Effector memory CD4-positive, alpha-beta T cell (primary cell): Measurements from ENCODE around the gene CEP41.
A peak's percentile ranks its signal among the peaks of the same experiment; 100 is the strongest.

Experiments
- DNase-seq, 3 donors: peaks; one replicate each; pipeline ENCODE4 v3.0.0-alpha.2; 2020
- H3K27ac ChIP-seq: 2 replicates; pipeline ENCODE4 v1.7.0; 2013; ENCODE audit warnings: mild to moderate bottlenecking, low read length, moderate library complexity; ENCODE audit not compliant: insufficient read depth, poor library complexity, severe bottlenecking
- H3K27me3 ChIP-seq: replicated peaks from 2 replicates; pipeline ENCODE4 v1.7.0; 2013; ENCODE audit warnings: mild to moderate bottlenecking, low read length; ENCODE audit not compliant: insufficient read depth, control insufficient read depth, poor library complexity, severe bottlenecking
- H3K36me3 ChIP-seq: 2 replicates; pipeline ENCODE4 v1.7.0; 2013; ENCODE audit warnings: mild to moderate bottlenecking, low read length, moderate library complexity; ENCODE audit not compliant: control insufficient read depth, insufficient read depth
- H3K4me1 ChIP-seq: 2 replicates; pipeline ENCODE4 v1.7.0; 2013; ENCODE audit warnings: low read length, mild to moderate bottlenecking; ENCODE audit not compliant: control insufficient read depth, insufficient read depth, poor library complexity, severe bottlenecking
- H3K4me3 ChIP-seq: 2 replicates; pipeline ENCODE4 v1.7.0; 2013; ENCODE audit warnings: low read length, low read depth, mild to moderate bottlenecking; ENCODE audit not compliant: insufficient read depth, poor library complexity, severe bottlenecking
- H3K9me3 ChIP-seq: 2 replicates; pipeline ENCODE4 v1.7.0; 2013; ENCODE audit warnings: mild to moderate bottlenecking, low read length, moderate library complexity; ENCODE audit not compliant: control insufficient read depth
- total RNA-seq, 3 donors: gene quantifications; one replicate each; lab custom pipeline; 2026; lab: John Stamatoyannopoulos, UW

CEP41 gene
- 3.6 to 8.7 (median 3.8) reads per million in 3 donors for total RNA-seq

DNA sequence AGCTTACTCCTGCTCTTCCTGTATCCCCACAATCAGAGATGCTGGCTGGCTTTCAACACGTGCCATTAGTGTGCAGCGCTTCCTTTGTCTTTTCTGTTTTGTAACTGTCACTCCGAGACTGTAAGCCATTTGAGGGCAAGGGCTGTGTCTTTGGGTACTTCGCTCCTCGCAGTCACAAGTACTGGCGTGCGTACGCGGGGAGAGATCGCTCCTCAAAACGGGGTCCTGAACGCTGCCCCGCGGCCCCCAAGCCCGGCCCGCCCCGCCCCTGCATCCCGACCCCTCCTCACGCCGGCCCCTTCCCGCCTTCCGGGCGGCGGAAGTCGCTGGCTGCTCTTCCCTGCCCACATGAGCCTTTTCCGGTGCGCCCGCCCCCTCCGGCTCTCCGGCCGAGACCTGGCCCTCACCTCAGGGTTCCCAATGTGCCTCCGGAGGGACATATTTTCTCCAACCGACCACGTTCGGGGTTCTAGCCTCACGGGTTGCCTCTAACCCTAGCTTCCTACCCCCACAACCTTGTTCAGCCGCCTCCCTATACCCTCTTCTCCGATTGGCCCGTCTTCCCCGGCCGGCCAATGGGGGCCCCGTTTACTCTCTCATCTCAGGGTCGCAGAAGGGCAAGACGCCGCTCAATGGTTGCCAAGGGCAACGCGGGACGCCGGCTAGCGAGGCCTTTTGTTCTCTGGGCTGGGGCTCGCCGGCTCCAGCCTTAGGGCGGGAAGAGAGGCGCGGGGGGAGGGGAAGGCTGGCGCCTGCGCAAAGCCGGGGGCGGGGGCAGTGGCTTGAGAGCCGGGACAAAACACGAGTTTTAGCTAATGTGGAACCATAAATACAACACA lies at the start of gene CEP41:
Gene CEP41, minus strand, starts transcription at position 490 of the 839 bp plus-strand sequence. Its CDS starts 50 bp downstream, at position 440.
- peak within 1 kb of the TSS; percentile 90 for H3K4me3 ChIP-seq
- H3K27me3 ChIP-seq = no peaks in the 10 kb centered on the region
- no peaks in the 10 kb centered on the region for H3K36me3 ChIP-seq
- H3K4me1 ChIP-seq = peaks cover 3% of the 10 kb centered on the region
- DNase-seq = peak; percentile 76 to 84 (median 78)
- H3K9me3 ChIP-seq = no peaks in the 10 kb centered on the region
- peak within 1 kb of the TSS; percentile 64 for H3K27ac ChIP-seq

DNA sequence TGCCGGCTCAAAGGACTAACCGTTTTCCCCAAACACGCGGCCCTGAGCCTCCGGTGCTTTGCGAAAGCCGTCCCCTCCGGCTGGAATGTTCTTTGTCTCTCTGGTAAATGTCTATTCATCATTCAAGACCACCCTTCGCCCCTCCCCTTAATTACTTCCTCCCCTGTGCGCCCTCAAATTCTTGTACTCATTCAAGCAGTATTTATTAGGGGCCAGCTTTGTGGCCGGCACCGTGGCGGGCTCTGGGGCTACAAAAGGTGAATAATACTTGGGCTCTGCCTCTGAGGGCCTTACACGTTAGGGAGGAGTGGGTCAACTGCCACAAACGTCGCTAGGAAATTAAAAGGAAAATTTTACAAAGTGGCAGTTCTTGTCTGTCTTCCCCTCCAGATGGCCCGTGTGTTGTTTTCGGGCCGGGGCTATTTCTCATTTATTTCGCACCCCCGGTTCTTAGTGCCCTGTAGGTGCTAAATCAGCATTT lies 49.5 kb upstream of the CEP41 start:
- no peak overlapping the region for H3K27ac ChIP-seq
- H3K27me3 ChIP-seq = peaks cover 6% of the 10 kb centered on the region
- no peaks in the 10 kb centered on the region for H3K9me3 ChIP-seq
- H3K4me1 ChIP-seq = peaks cover 14% of the 10 kb centered on the region
- no peak for DNase-seq
- no peak overlapping the region for H3K4me3 ChIP-seq
- no peaks in the 10 kb centered on the region for H3K36me3 ChIP-seq

DNA sequence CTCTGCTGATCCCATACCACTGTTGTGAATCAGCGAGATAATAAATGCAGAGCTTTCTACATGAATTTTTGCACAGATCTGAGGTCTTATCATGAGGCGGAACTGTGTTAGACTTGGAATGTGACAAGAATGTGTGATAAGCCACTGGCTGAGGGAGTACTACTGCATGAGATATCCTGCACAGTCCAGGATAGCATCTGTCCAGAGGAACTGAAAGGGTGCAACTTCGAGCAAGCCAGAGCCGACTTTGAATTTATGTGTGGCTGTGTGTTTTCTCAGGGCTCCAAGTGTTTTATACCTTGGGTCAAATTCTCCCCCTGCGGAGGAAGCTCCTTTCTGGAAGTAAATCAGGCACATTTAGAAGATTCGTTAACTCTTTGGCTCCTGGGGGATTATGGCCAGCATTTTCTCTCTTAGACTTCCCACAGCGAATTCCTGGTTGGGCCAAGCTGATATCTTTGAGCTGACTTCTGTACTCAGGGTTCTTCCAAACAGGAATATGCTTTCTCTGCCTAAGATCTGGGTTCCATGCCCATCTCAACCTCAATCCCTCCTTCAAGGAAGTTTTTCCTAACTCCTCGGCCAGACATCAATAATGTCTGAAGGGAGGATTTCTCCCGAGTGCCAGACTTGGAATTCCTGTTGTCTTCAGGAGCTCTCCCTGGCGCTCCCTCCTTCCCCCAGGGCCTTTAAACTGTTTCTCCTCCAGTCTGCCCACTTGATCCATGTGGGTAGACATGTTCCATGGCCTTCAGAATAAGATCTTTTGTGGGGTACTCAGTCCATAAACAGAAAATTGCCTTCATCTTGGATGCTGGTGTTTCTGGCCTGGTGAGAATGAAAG lies 48.5 kb upstream of the CEP41 start:
- Histone ChIP-seq H3K36me3 (no peaks in the 10 kb centered on the region), H3K4me1 (peaks cover 14% of the 10 kb centered on the region), H3K9me3 (no peaks in the 10 kb centered on the region), H3K27me3 (peaks cover 6% of the 10 kb centered on the region), H3K4me3 (no peak overlapping the region), H3K27ac (no peak overlapping the region)
- DNase-seq = no peak

GRCh38 chr7:130488392-130489139 lies 47.8 kb upstream of the CEP41 start:
- no peak overlapping the region for H3K4me3 ChIP-seq
- H3K9me3 ChIP-seq = no peaks in the 10 kb centered on the region
- peaks cover 14% of the 10 kb centered on the region for H3K4me1 ChIP-seq
- DNase-seq = no peak
- peaks cover 6% of the 10 kb centered on the region for H3K27me3 ChIP-seq
- H3K36me3 ChIP-seq = no peaks in the 10 kb centered on the region
- no peak overlapping the region for H3K27ac ChIP-seq

DNA sequence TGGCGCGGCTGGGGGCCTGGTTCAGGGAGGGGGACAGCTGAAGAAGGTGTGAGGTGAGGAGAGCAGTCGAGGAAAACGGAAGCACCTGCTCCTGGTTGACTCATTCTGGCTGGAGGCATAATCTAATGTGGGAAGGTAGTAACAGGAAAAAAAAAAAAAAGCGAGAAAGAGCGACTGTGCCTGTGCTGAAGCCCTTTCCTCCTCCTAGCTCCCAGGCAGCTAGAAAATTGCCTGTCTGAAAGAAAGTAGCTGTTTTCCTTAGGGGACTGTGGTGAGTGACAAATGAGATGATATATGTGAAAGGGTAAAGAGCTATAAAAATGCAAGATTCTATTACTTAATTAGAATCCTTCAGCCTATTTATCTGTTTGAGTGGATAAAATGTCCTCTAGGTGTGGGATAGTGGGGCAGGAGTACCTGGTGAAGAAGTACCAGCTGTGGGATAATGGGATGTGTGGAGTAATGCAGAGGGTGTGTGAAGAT lies 46.2 kb upstream of the CEP41 start:
- peaks cover 6% of the 10 kb centered on the region for H3K27me3 ChIP-seq
- no peak overlapping the region for H3K27ac ChIP-seq
- H3K4me3 ChIP-seq = peak overlapping the region; percentile 55
- peaks cover 9% of the 10 kb centered on the region for H3K4me1 ChIP-seq
- no peak for DNase-seq
- no peaks in the 10 kb centered on the region for H3K9me3 ChIP-seq
- H3K36me3 ChIP-seq = no peaks in the 10 kb centered on the region

DNA sequence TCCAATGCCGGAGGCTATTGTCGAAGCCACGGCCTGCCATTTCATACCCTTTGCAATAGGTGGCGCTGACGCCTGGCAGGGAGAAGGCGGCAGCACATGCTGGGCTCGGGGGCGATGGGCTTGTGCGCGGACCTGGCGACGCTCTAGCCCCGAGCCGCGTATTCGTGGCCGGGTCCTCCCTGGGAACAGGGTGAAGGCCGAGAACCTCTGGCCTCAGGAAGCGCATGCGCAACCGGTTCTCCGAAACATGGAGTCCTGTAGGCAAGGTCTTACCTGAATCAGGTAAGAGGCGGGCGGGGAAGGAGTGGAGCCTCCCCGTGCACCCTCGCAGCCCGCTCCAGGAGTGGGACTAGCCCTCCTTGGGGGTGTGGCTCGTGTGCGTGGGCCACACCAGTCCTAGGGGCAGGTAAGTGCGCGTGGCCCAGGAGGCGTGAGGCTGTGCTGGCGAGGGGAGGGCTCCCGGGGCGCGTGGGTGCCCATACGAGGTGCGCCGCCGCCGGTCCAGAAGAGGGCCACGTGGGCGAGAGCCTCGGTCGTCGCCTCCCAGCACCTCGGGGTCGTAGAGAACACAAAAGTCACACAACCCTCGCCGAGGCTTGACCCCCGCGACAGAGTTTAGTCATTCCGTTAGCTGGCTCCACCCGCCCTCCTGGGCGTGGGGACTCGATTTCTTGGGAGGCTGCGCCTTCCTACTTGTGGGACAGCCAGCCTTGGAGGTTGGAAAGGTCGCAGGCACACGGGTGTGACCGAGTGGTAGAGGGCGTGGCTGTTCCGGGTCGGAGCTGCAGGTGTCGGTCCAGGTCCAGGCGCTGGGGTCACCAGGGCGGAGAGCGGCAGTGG lies 45.5 kb upstream of the CEP41 start:
- no peak overlapping the region for H3K27ac ChIP-seq

DNA sequence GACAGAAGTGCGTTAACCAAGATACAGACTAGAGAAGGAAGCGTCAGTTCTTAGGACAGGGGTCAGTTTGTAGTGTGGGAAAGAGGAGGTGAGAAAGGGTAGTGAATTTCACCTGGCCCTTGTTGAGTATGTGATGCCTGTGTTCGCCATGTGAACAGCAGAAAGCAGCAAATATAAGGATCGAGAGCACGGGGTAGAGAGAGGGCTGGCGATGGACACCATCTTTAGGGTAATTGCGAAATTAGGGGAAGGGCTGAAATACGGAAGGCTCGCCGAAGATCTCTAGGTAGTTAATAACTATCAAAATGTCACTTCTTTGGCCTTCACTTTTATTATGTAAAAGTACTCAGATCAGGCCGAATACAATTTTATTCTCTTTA lies 44.9 kb upstream of the CEP41 start:
- H3K36me3 ChIP-seq = no peaks in the 10 kb centered on the region
- DNase-seq = no peak
- H3K4me1 ChIP-seq = peaks cover 5% of the 10 kb centered on the region
- H3K27ac ChIP-seq = no peak overlapping the region
- H3K9me3 ChIP-seq = no peaks in the 10 kb centered on the region
- H3K4me3 ChIP-seq = peak overlapping the region; percentile 55
- H3K27me3 ChIP-seq = no peaks in the 10 kb centered on the region

More for the DNA sequence above, 45.5 kb upstream of the CEP41 start:
- no peaks in the 10 kb centered on the region for H3K9me3 ChIP-seq
- peak in 2 of 3 donors; percentile 19 to 21 for DNase-seq
- peak overlapping the region; percentile 55 for H3K4me3 ChIP-seq
- peaks cover 8% of the 10 kb centered on the region for H3K4me1 ChIP-seq
- peaks cover 2% of the 10 kb centered on the region for H3K27me3 ChIP-seq
- no peaks in the 10 kb centered on the region for H3K36me3 ChIP-seq

GRCh38 chr7:130483031-130483430 lies 42.2 kb upstream of the CEP41 start:
- H3K4me3 ChIP-seq = no peak overlapping the region
- no peaks in the 10 kb centered on the region for H3K36me3 ChIP-seq
- H3K27me3 ChIP-seq = no peaks in the 10 kb centered on the region
- H3K9me3 ChIP-seq = no peaks in the 10 kb centered on the region
- no peak for DNase-seq
- no peak overlapping the region for H3K27ac ChIP-seq
- H3K4me1 ChIP-seq = peaks cover 5% of the 10 kb centered on the region

- H3K27me3 ChIP-seq = no peaks in the 10 kb centered on the region
- H3K27ac ChIP-seq = no peak overlapping the region
- no peak overlapping the region for H3K4me3 ChIP-seq
- no peak for DNase-seq
- no peaks in the 10 kb centered on the region for H3K9me3 ChIP-seq
- H3K4me1 ChIP-seq = peaks cover 3% of the 10 kb centered on the region
- H3K36me3 ChIP-seq = no peaks in the 10 kb centered on the region
These were observed 41.1 kb upstream of the CEP41 start for GRCh38 chr7:130481898-130482297.
